Activated CD8-positive, alpha-beta T cell treated with anti-CD3 and anti-CD28 coated beads, Interleukin-2, amount 10 ng/mL, durations not matched to agents 7 days and 5 days (primary cell): Measurements from ENCODE around the gene MAGED2. TPM values are rescaled to one million over a fixed set of nuclear protein-coding genes. Genes with fewer than 3 reads are reported as not detected.
"Not testable (repeated sequence)": the region's sequence is repeated elsewhere in the genome, so short reads cannot be mapped to it uniquely, and the experiment has no call there.

Experiments
- ATAC-seq: fragments of 150-1000 bp; cut with Tn5 transposase; one replicate; pipeline ENCODE4 v1.10.0; 2021; ENCODE audit warnings: moderate library complexity
- CTCF ChIA-PET: fragments of 350-600 bp; sonication (Branson Sonifier 250); formaldehyde crosslinking; loops from one replicate; lab custom pipeline; 2021; ENCODE audit warnings: antibody characterized with exemption; lab: Charles Lee
- POLR2A ChIA-PET: fragments of 350-600 bp; sonication (Branson Sonifier 250); formaldehyde crosslinking; loops from one replicate; lab custom pipeline; 2021; ENCODE audit warnings: antibody characterized with exemption; lab: Charles Lee
- DNase-seq: peaks from one replicate; pipeline ENCODE4 v3.0.0-alpha.2; 2020
- H3K27ac Mint-ChIP-seq: one replicate; pipeline ENCODE4 v1.8.0; 2021; ENCODE audit warnings: mild to moderate bottlenecking, mixed read lengths
- H3K27me3 Mint-ChIP-seq: one replicate; pipeline ENCODE4 v1.8.0; 2021; ENCODE audit warnings: low read depth, mixed read lengths
- H3K36me3 Mint-ChIP-seq: one replicate; pipeline ENCODE4 v1.8.0; 2021; ENCODE audit warnings: low read depth, mixed read lengths
- H3K4me1 Mint-ChIP-seq: one replicate; pipeline ENCODE4 v1.8.0; 2021; ENCODE audit warnings: low read depth, mixed read lengths
- H3K4me3 Mint-ChIP-seq: one replicate; pipeline ENCODE4 v1.8.0; 2021; ENCODE audit warnings: mild to moderate bottlenecking, mixed read lengths
- H3K9me3 Mint-ChIP-seq: one replicate; pipeline ENCODE4 v1.8.0; 2022; ENCODE audit warnings: mixed read lengths; ENCODE audit not compliant: insufficient read depth
- total RNA-seq, 2 experiments: library from RNA; stranded (reverse); gene quantifications; one replicate each; pipeline ENCODE4 v1.2.3, GENCODE V29; 2021

Gene MAGED2, protein sequence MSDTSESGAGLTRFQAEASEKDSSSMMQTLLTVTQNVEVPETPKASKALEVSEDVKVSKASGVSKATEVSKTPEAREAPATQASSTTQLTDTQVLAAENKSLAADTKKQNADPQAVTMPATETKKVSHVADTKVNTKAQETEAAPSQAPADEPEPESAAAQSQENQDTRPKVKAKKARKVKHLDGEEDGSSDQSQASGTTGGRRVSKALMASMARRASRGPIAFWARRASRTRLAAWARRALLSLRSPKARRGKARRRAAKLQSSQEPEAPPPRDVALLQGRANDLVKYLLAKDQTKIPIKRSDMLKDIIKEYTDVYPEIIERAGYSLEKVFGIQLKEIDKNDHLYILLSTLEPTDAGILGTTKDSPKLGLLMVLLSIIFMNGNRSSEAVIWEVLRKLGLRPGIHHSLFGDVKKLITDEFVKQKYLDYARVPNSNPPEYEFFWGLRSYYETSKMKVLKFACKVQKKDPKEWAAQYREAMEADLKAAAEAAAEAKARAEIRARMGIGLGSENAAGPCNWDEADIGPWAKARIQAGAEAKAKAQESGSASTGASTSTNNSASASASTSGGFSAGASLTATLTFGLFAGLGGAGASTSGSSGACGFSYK
- total RNA-seq, result 10 to 100 TPM; 48.8 to 50.4 TPM

DNA sequence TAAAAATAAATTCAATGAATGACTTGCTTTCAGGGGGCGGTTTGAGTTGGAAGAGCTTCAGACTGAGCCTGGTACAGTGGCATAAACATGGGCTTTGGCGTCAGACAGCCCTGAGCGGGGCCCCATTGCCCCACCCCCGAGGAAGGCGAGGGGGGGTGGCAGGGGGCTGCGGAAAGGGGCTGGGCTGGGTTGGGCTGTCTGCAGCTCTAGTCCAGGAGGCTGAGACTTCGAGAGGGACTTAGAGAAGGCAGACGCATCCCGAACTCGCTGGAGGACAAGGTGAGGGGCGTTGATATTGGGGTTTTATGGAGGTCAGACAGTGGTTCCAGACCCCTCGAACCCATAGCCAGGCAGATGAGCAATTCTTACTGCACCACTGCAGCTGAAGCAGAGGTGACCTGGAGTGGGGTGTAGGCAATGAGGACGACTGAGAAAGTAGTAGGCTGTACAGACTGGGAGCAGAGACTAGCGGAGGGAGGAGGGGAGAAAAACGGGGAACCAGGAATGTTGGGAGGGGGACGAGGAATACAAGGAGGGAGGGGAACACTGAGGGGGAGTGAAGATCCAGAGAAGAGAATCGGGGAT, at the start of gene MAGED2:
Gene MAGED2 (plus strand): TSS at position 222 of the 585 bp plus-strand sequence. CDS start 1,587 bp downstream, outside the sequence.
- CTCF ChIA-PET, result interaction anchor here (1.3 kb wide), 1 partner anchor 193 kb away, joined by 3 read pairs; the partner anchor contains the start of gene APEX2
- POLR2A ChIA-PET, result interaction anchor here (0.6 to 1.3 kb wide), 5 partner anchors 168 to 1122 kb away, joined by 3 to 9 read pairs (median 3); no protein-coding TSS in a partner anchor
- H3K9me3 Mint-ChIP-seq, result no peaks in the 10 kb centered on the region
- DNase-seq, result peak; percentile 33
- H3K27me3 Mint-ChIP-seq, result peaks cover 9% of the 10 kb centered on the region
- H3K36me3 Mint-ChIP-seq, result peaks cover 14% of the 10 kb centered on the region
- peak within 1 kb of the TSS; percentile 87 for H3K4me3 Mint-ChIP-seq
- H3K4me1 Mint-ChIP-seq, result peaks cover 15% of the 10 kb centered on the region
- H3K27ac Mint-ChIP-seq, result peak within 1 kb of the TSS; percentile 90
- no peak for ATAC-seq

DNA sequence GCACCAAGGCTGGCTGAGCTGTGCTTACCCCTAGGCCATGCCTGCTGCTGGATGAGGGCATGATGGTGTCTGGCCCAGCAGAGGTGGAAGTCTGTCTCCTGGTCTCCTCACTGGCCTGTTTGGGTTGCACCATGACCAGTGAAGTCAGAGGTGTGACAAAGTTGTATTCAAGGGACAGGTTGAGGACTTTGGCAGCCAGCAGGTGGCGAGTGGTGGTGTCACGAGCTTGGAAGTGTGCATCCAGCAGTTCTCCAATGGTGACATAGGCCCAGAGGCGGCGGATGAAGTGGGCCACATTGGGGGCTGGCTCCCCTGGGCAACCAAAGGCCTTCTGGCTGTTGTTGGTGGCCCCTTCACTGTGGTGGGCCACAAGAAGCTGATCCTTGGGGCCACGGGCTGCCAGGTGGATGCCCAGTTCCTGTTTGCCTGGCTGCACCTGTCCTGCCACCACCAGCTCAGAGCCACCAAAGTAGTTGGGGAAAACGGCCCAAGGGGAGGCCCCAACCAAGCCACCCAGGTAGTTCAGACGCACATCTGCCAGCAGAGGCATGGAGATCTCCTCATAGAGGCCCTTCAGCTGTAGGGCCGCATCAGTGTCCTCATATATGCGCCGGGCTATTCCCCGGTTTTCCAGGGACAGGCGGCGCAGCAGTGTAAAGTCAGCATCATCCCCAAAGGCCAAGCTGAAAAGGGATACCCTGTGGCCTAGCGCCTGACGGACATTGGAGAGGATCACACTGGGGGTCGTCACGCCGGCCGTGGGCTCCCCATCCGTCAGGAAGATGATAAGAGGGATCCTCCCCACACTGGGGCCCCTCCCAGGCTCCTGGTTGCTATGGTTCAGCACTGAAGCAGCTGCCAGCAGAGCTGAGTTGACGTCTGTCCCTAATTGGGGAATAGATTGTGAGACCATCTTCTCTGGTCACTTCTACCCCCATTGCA, 49.2 kb upstream of the MAGED2 start:
- POLR2A ChIA-PET, result no interaction called here
- Mint-ChIP-seq H3K4me3 (no peak overlapping the region), H3K4me1 (no peaks in the 10 kb centered on the region), H3K27ac (no peak overlapping the region), H3K9me3 (no peaks in the 10 kb centered on the region), H3K27me3 (no peaks in the 10 kb centered on the region), H3K36me3 (no peaks in the 10 kb centered on the region)
- DNase-seq, result no peak
- no peak for ATAC-seq
- CTCF ChIA-PET, result no interaction called here

DNA sequence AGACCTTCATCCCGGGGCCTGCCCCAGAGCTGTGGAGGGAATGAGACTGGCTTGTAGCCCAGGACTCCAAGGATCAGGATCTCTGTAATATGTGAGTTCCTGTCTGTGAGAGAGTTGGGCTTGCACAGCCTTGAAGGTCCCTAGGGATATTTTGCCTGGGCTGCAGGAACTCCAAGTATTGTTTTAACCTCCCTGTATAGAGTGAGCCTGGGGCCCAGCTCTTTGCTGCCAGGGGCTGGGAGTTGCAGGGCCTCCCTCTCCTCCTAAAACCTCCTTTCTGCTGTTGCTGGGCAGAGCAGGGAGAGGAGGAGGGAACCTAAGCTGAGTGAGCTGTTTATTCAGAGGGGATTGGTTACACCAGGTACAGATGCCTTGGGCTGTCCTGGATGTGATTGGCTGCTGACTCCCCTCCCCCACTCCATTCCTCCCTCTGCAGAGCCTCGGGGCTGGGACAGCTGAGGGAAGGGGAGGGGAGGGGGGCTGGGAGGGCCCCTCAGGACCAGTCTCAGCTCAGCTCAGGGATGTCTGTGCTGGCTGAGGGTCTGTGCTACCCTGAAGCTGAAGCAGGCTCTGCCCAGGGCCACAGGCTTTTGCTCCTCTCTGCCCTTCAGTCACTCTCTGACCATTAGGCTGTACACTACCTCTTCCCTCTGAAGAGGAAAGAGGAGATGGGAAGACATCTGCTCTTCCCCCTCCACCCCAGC, 33.0 kb upstream of the MAGED2 start:
- H3K4me1 Mint-ChIP-seq, result peaks cover 15% of the 10 kb centered on the region
- ATAC-seq, DNase-seq, H3K27ac Mint-ChIP-seq, POLR2A ChIA-PET, CTCF ChIA-PET, H3K4me3 Mint-ChIP-seq, H3K9me3 Mint-ChIP-seq, H3K27me3 Mint-ChIP-seq, H3K36me3 Mint-ChIP-seq: not testable (repeated sequence)

DNA sequence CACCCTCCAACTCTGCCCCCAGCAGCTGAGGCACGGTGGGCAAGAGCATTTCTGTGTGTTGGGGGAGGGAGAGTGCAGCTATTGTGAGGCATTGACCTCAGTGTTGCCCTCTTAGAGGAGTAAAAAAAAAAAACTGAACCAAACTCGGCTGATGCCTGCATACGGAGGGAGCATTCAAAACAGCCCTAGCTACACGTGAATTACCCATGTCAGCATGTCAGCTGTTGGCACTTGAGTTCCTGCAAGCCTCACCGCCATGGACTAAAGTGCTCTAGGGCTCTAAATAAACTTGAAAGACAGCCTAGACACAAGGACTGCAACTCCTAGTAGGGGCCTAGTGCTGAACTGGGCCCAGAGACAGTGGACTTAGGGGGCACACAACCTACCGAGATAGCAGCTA, 31.5 kb upstream of the MAGED2 start:
- H3K9me3 Mint-ChIP-seq, result no peaks in the 10 kb centered on the region
- no peak overlapping the region for H3K4me3 Mint-ChIP-seq
- H3K27ac Mint-ChIP-seq, result no peak overlapping the region
- ATAC-seq (no peak), DNase-seq (no peak)
- peaks cover 2% of the 10 kb centered on the region for H3K27me3 Mint-ChIP-seq
- POLR2A ChIA-PET, result no interaction called here
- no peaks in the 10 kb centered on the region for H3K36me3 Mint-ChIP-seq
- CTCF ChIA-PET, result no interaction called here
- H3K4me1 Mint-ChIP-seq, result peaks cover 15% of the 10 kb centered on the region

DNA sequence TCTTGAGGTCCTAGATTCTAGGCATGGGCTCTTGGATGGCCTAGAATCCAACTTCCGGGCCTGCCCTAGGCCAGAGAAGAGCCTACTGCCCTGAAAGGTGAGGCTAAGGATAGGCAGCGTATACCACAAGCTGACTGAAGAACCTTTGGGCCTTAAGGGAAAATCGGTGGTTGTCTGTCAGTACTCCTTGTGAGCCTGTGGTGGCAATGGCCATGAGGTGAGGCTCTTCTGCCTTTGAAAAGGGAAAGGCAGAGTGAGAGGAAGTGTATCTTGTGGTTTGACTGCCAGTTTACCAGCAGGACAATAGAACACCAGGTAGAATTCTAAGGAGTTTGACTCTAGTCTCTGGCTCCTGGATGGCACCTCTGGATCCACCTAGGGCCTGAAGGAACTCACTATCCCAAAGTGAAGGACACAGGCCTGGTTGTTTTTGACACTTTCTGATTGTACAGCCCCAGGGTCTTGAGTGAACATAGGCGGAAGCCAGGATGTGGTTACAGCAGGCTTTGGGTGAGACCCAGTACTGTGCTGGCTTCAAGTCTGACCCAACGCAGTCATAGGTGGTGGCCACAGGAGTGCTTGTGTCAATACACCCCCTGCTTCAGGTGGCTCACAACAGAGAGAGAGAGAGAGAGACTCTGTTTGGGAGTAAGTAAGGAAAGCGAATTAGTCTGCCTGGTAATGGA, 30.4 kb upstream of the MAGED2 start:
- ChIA-PET CTCF (no interaction called here), POLR2A (no interaction called here)
- no peaks in the 10 kb centered on the region for H3K36me3 Mint-ChIP-seq
- ATAC-seq (peak; percentile 61), DNase-seq (peak; percentile 32)
- peaks cover 15% of the 10 kb centered on the region for H3K4me1 Mint-ChIP-seq
- no peaks in the 10 kb centered on the region for H3K9me3 Mint-ChIP-seq
- no peak overlapping the region for H3K4me3 Mint-ChIP-seq
- H3K27ac Mint-ChIP-seq, result peak overlapping the region; percentile 71
- peaks cover 2% of the 10 kb centered on the region for H3K27me3 Mint-ChIP-seq

DNA sequence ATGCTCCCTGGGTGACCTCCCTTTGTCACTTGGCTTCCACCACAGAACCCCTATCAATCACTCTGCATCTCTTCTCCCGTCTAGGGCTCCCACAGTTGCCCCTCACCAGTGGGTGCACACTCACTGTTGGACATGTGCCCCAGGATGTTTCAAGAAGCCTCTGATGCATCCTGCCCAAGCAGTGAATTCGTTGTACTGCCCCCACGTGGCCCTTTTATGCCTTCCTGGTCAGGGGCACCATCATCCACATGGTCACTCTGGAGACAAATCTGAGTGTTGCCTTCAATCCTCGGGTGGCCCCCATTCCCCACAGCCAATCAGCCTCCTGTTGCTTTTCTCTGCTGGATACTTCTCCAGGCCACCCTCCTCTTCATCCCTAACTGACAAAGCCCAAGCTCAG, 21.6 kb upstream of the MAGED2 start:
- ATAC-seq (no peak), DNase-seq (peak; percentile 22)
- Mint-ChIP-seq H3K4me3 (no peak overlapping the region), H3K27ac (no peak overlapping the region), H3K36me3 (no peaks in the 10 kb centered on the region), H3K4me1 (no peaks in the 10 kb centered on the region), H3K27me3 (peaks cover 2% of the 10 kb centered on the region), H3K9me3 (no peaks in the 10 kb centered on the region)
- ChIA-PET CTCF (interaction anchor here (1.1 to 1.2 kb wide), 2 partner anchors 12 to 609 kb away, joined by 3 to 6 read pairs; partner anchors contain the start of gene ITIH6), POLR2A (no interaction called here)

DNA sequence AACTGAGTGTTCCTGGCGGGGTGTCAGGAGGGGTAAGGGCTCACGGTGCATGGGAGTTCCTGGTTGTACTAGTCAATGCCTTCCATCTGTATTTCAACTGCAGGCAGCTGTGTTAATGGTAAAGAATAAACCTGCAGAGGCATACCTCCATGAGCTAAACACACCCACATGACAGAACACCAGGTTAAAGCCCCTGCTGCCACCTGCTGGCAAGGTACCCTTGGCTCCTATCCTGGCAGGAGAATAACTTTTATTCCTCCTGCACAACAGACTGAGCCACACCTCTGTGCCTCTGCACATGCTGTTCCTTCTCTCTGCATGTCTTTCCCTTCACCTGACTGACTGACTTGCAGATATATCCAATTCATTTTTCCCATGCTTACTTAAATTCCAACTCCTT, 20.6 kb upstream of the MAGED2 start:
- ChIA-PET CTCF (interaction anchor here (1.0 to 1.2 kb wide), 4 partner anchors 11 to 610 kb away, joined by 3 to 6 read pairs (median 4); partner anchors contain the start of gene ITIH6), POLR2A (no interaction called here)
- no peak overlapping the region for H3K27ac Mint-ChIP-seq
- H3K9me3 Mint-ChIP-seq, result no peaks in the 10 kb centered on the region
- H3K4me1 Mint-ChIP-seq, result no peaks in the 10 kb centered on the region
- no peaks in the 10 kb centered on the region for H3K36me3 Mint-ChIP-seq
- ATAC-seq, result peak; percentile 42
- DNase-seq, result peak; percentile 40
- peaks cover 2% of the 10 kb centered on the region for H3K27me3 Mint-ChIP-seq
- H3K4me3 Mint-ChIP-seq, result no peak overlapping the region

DNA sequence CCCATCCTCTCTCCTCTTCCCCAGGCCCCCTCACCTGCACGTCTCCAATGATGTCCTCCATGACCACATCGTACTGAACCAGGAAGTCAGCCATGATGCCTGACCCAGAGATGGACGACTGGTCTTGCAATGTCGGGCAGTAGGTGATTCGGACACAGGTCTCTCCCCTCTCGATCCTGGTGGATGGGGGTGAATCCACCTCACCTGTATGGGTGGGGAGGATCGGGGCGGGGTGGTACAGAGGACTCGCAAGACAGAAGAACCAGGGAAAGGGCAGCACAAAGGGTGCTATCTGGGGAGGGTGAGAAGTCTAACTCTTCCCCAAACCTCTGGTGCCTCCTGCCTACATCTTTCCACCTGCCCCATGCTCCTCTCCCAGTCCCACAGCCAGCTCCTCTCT, 19.1 kb upstream of the MAGED2 start:
- no peak overlapping the region for H3K4me3 Mint-ChIP-seq
- H3K27me3 Mint-ChIP-seq, result no peaks in the 10 kb centered on the region
- no peaks in the 10 kb centered on the region for H3K4me1 Mint-ChIP-seq

DNA sequence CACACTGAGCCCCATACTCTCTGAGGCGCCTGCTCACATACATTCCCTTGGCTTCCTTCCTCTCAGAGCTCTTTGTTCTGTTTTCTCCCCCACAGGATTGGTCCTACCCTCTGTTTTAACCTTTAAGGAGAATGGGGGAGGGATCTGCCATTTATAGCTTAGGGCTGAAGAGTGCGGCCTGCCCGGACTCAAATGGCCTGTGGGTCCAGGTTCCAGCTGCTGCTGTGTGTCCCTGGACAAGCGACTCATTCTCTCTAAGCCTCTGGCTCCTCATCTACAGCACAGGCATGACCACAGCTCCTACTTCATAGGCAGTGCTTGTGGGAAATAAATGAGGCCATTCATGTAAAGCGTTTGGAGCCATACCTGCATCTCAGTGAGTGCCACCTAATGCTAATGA, 18.1 kb upstream of the MAGED2 start:
- H3K27me3 Mint-ChIP-seq, DNase-seq, H3K9me3 Mint-ChIP-seq, H3K27ac Mint-ChIP-seq, H3K4me3 Mint-ChIP-seq, H3K4me1 Mint-ChIP-seq, H3K36me3 Mint-ChIP-seq, CTCF ChIA-PET, POLR2A ChIA-PET, ATAC-seq: not testable (repeated sequence)

More for the DNA sequence above, 19.1 kb upstream of the MAGED2 start:
- CTCF ChIA-PET, result no interaction called here
- Mint-ChIP-seq H3K9me3 (no peaks in the 10 kb centered on the region), H3K27ac (no peak overlapping the region), H3K36me3 (no peaks in the 10 kb centered on the region)
- POLR2A ChIA-PET, result no interaction called here
- DNase-seq (no peak), ATAC-seq (no peak)

DNA sequence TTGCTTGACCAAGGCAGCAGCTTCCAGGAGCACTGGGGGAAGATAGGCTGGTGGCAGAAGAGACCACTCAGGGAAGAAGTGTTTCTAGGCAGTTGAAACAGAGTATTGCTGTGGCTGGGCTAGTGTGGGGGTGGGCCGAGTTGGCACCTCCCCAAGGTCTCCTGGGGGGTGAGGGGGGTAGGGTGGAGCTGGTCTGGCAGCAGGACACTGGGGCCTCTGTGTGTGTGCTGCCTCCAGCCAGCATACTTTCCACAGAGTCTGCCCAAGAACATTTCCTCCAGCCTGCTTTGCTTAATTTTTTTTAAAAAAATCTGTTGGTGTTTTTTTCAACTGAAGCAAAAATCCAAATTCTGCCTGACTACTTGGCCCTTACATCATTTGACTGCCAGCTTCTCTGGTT, 13.5 kb upstream of the MAGED2 start:
- H3K27ac Mint-ChIP-seq, result no peak overlapping the region

More for the DNA sequence above, 13.5 kb upstream of the MAGED2 start:
- no peaks in the 10 kb centered on the region for H3K27me3 Mint-ChIP-seq
- ATAC-seq (no peak), DNase-seq (no peak)
- no peaks in the 10 kb centered on the region for H3K36me3 Mint-ChIP-seq
- no peak overlapping the region for H3K4me3 Mint-ChIP-seq
- ChIA-PET CTCF (no interaction called here), POLR2A (no interaction called here)
- H3K4me1 Mint-ChIP-seq, result no peaks in the 10 kb centered on the region
- H3K9me3 Mint-ChIP-seq, result no peaks in the 10 kb centered on the region
